SH-SY5Y (cell line): ENCODE results near the gene PNP.

Source experiments
- GATA2 ChIP-seq: IDR thresholded peaks from 2 replicates; pipeline ENCODE4 v1.6.1; 2011; ENCODE audit warnings: mild to moderate bottlenecking, low read depth, low read length
- GATA3 ChIP-seq: IDR thresholded peaks from 2 replicates; pipeline ENCODE4 v1.6.1; 2011; ENCODE audit warnings: low read depth, mild to moderate bottlenecking, low read length, moderate library complexity

GRCh38 chr14:20436363-20436755, 32.8 kb upstream of the PNP start:
- TF ChIP-seq GATA2 (no peak), GATA3 (no peak)
